ENCODE measurements around the gene PRRX2.

The PRRX2 gene

GRCh38 chr9:129685220-129685932 is 19.9 kb downstream of the PRRX2 start:
- no peak for DNase-seq

- no peak for DNase-seq
Measured at GRCh38 chr9:129685933-129686259, 20.4 kb downstream of the PRRX2 start.

GRCh38 chr9:129686736-129687135 is 21.3 kb downstream of the PRRX2 start:
- no peak for DNase-seq

- DNase-seq, result no peak
Measured at GRCh38 chr9:129687391-129687790, 21.9 kb downstream of the PRRX2 start.

GRCh38 chr9:129688285-129689043 is 23.0 kb downstream of the PRRX2 start:
- DNase-seq, result no peak

- no peak for DNase-seq
Measured at GRCh38 chr9:129692534-129692933, 27.1 kb downstream of the PRRX2 start.

GRCh38 chr9:129693741-129694140 is 28.3 kb downstream of the PRRX2 start:
- DNase-seq, result no peak

GRCh38 chr9:129694243-129694646 is 28.8 kb downstream of the PRRX2 start:
- no peak for DNase-seq

- no peak for DNase-seq
Measured at GRCh38 chr9:129695870-129696269, 30.4 kb downstream of the PRRX2 start.

GRCh38 chr9:129696944-129697655 is 31.7 kb downstream of the PRRX2 start:
- DNase-seq, result peak; percentile 10

GRCh38 chr9:129697656-129698253 is 32.3 kb downstream of the PRRX2 start:
- DNase-seq, result peak; percentile 63

- DNase-seq, result peak; percentile 18
Measured at GRCh38 chr9:129698254-129698757, 32.9 kb downstream of the PRRX2 start.

GRCh38 chr9:129701054-129701453 is 35.6 kb downstream of the PRRX2 start:
- no peak for DNase-seq

- no peak for DNase-seq
Measured at GRCh38 chr9:129701549-129701948, 36.1 kb downstream of the PRRX2 start.

- DNase-seq, result no peak
Measured at GRCh38 chr9:129702589-129703520, 37.4 kb downstream of the PRRX2 start.

- no peak for DNase-seq
Measured at GRCh38 chr9:129703667-129704355, 38.4 kb downstream of the PRRX2 start.

- DNase-seq, result no peak
Measured at GRCh38 chr9:129704807-129705206, 39.4 kb downstream of the PRRX2 start.

- DNase-seq, result no peak
Measured at GRCh38 chr9:129708793-129709192, 43.3 kb downstream of the PRRX2 start.

- no peak for DNase-seq
Measured at GRCh38 chr9:129709438-129710168, 44.2 kb downstream of the PRRX2 start.

GRCh38 chr9:129710169-129710453 is 44.7 kb downstream of the PRRX2 start:
- no peak for DNase-seq

All from stimulated activated CD4-positive, alpha-beta T cell treated with anti-CD3 and anti-CD28 coated beads, Interleukin-12 subunit alpha, Interleukin-12 subunit beta, amount 100 ng/mL, for 4 hours (primary cell).